Endothelial cell of umbilical vein (primary cell): Measurements from ENCODE around the gene C1QA. TPM values are rescaled to one million over a fixed set of nuclear protein-coding genes. Genes with fewer than 3 reads are reported as not detected.

Experiments used
- BruUV-seq: library from RNA; stranded (reverse); fragments of 400-500 nt; replicated peaks from 2 replicates; lab custom pipeline; 2021; lab: Mats Ljungman, UMichigan
- CTCF ChIA-PET: fragments of 300-600, 350-600 bp; sonication (Branson Sonifier 250); formaldehyde crosslinking; loops from one replicate; lab custom pipeline; 2021; ENCODE audit warnings: antibody characterized with exemption, inconsistent platforms; lab: Charles Lee
- POLR2A ChIA-PET: fragments of 300-600, 350-600 bp; sonication (Branson Sonifier 250); formaldehyde crosslinking; loops from one replicate; lab custom pipeline; 2021; ENCODE audit warnings: antibody characterized with exemption, inconsistent platforms; lab: Charles Lee
- DNase-seq: peaks from one replicate; pipeline ENCODE4 v3.0.0-alpha.2; 2011; ENCODE audit warnings: low read depth, low spot score
- FAIRE-seq: peaks from 2 replicates; lab custom pipeline; 2011; peaks lifted over from hg19 to GRCh38; lab: Jason Lieb, UNC
- H2AFZ ChIP-seq: 2 replicates; pipeline ENCODE4 v1.6.0; 2012; ENCODE audit warnings: low read depth, low read length, control low read depth, inconsistent platforms
- H3K27ac ChIP-seq: 2 replicates; pipeline ENCODE4 v1.5.1; 2011; ENCODE audit warnings: low read depth, mild to moderate bottlenecking, control low read depth, low read length, moderate library complexity; ENCODE audit not compliant: insufficient read depth
- H3K27me3 ChIP-seq, 2 experiments: 2 replicates each; pipeline versions ENCODE4 v1.6.0 to v1.6.1; 2011; ENCODE audit warnings: low read length in 2 of 2, mixed read lengths in 1 of 2; ENCODE audit not compliant: control insufficient read depth in 2 of 2, insufficient read depth in 2 of 2
- H3K36me3 ChIP-seq, 2 experiments: 2 replicates in 1 of 2; 3 replicates in 1 of 2; pipeline ENCODE4 v1.5.1; 2011; ENCODE audit warnings: low read length in 2 of 2, mild to moderate bottlenecking in 1 of 2, moderate library complexity in 1 of 2; ENCODE audit not compliant: control insufficient read depth in 2 of 2, insufficient read depth in 2 of 2; ENCODE audit errors: extremely low read depth in 1 of 2
- H3K4me1 ChIP-seq: 3 replicates; pipeline ENCODE4 v1.5.1; 2011; ENCODE audit warnings: mild to moderate bottlenecking, low read length; ENCODE audit not compliant: control insufficient read depth, insufficient read depth; ENCODE audit errors: extremely low read depth
- H3K4me2 ChIP-seq: 2 replicates; pipeline ENCODE4 v1.6.1; 2011; ENCODE audit warnings: low read length, control low read depth, mixed read lengths; ENCODE audit not compliant: insufficient read depth
- H3K4me3 ChIP-seq, 3 experiments: fragments of 200-600 bp in 1 of 3; sonication (generic), shearing (Covaris generic) in 1 of 3; replicated peaks in 1 of 3; 2 replicates each; pipeline ENCODE4 v1.5.1; 2011 to 2016; ENCODE audit warnings: control low read depth in 3 of 3, low read length in 3 of 3, mild to moderate bottlenecking in 2 of 3, inconsistent platforms in 1 of 3, low read depth in 1 of 3, moderate library complexity in 1 of 3; ENCODE audit not compliant: insufficient read depth in 1 of 3
- H3K79me2 ChIP-seq: 2 replicates; pipeline ENCODE4 v1.6.0; 2012; ENCODE audit warnings: low read length, inconsistent platforms; ENCODE audit not compliant: control insufficient read depth, insufficient read depth
- H3K9ac ChIP-seq: replicated peaks from 2 replicates; pipeline ENCODE3; 2011; ENCODE audit warnings: low read length, control low read depth; ENCODE audit not compliant: insufficient read depth; ENCODE audit errors: extremely low read depth
- H3K9me1 ChIP-seq: replicated peaks from 3 replicates; pipeline ENCODE4 v1.6.0; 2011; ENCODE audit warnings: mild to moderate bottlenecking, low read length; ENCODE audit not compliant: control insufficient read depth, insufficient read depth; ENCODE audit errors: extremely low read depth
- H3K9me3 ChIP-seq: replicated peaks from 2 replicates; pipeline ENCODE4 v1.5.1; 2012; ENCODE audit warnings: low read length, inconsistent platforms; ENCODE audit not compliant: control insufficient read depth, insufficient read depth
- H4K20me1 ChIP-seq: replicated peaks from 2 replicates; pipeline ENCODE3; 2011; ENCODE audit warnings: mild to moderate bottlenecking, low read length; ENCODE audit not compliant: control insufficient read depth, insufficient read depth; ENCODE audit errors: extremely low read depth
- EZH2 ChIP-seq: IDR thresholded peaks from 2 replicates; pipeline ENCODE4 v1.6.1; 2012; ENCODE audit warnings: borderline replicate concordance, low read depth, mild to moderate bottlenecking, moderate library complexity, low read length, inconsistent platforms; ENCODE audit not compliant: severe bottlenecking
- FOS ChIP-seq: IDR thresholded peaks from 2 replicates; pipeline ENCODE4 v1.6.1; 2011; ENCODE audit warnings: mild to moderate bottlenecking, low read length, moderate library complexity, borderline replicate concordance; ENCODE audit not compliant: insufficient read depth
- GATA2 ChIP-seq: IDR thresholded peaks from 2 replicates; pipeline ENCODE4 v1.7.0; 2011; ENCODE audit warnings: low read depth, mild to moderate bottlenecking, moderate library complexity, mixed read lengths, low read length; ENCODE audit not compliant: insufficient read length, insufficient read depth
- JUN ChIP-seq: IDR thresholded peaks from 2 replicates; pipeline ENCODE4 v1.6.1; 2011; ENCODE audit warnings: borderline replicate concordance, low read depth; ENCODE audit not compliant: insufficient read length, insufficient read depth
- MYC ChIP-seq: IDR thresholded peaks from one replicate; pipeline ENCODE4 v1.6.1; 2011; ENCODE audit warnings: mild to moderate bottlenecking, low read depth, low read length
- POLR2A ChIP-seq: IDR thresholded peaks from 2 replicates; pipeline ENCODE4 v1.6.1; 2012; ENCODE audit warnings: low read depth, mild to moderate bottlenecking, control low read depth, low read length
- POLR2AphosphoS5 ChIP-seq: IDR thresholded peaks from 2 replicates; pipeline ENCODE4 v1.6.1; 2012; ENCODE audit warnings: low read depth, mild to moderate bottlenecking, control low read depth, low read length, moderate library complexity; ENCODE audit not compliant: insufficient read depth
- dilution Hi-C: fragments of 300-500 bp; cut with MboI; formaldehyde crosslinking; loops from one replicate; pipeline ENCODE4 v1.15.0; 2019; ENCODE audit warnings: low sequenced_read_pairs; ENCODE audit not compliant: extremely low pct_ligation_motif_present
- intact Hi-C: fragments of 100-400 bp; cut with micrococcal nuclease; formaldehyde crosslinking; loops from one replicate; pipeline ENCODE4 v1.10.0; 2022
- polyA plus RNA-seq, 4 experiments: library from polyadenylated mRNA; depleted of rRNA in 3 of 4; stranded (reverse) in 3 of 4; unstranded in 1 of 4; fragments of >200 nt; gene quantifications; 2 replicates each; pipeline versions ENCODE4 v1.2.1 to v1.2.3, GENCODE V29; 2011 to 2012; ENCODE audit warnings: missing spikeins in 1 of 4
- total RNA-seq: library from RNA; stranded (reverse); gene quantifications from 2 replicates; pipeline ENCODE4 v1.2.3, GENCODE V29; 2021
- TF ChIP-seq, protein P1 (sequence below): IDR thresholded peaks from 2 replicates; pipeline ENCODE4 v1.6.1; 2011; ENCODE audit not compliant: insufficient read depth, insufficient read length
- TF ChIP-seq, protein P2 (sequence below), 2 donors: IDR thresholded peaks; 1 replicate in 1 of 2; 2 replicates in 1 of 2; pipeline ENCODE4 v1.5.1; 2011; ENCODE audit warnings: low read length in 2 of 2, mild to moderate bottlenecking in 2 of 2, moderate library complexity in 2 of 2, control low read depth in 1 of 2, inconsistent platforms in 1 of 2, low read depth in 1 of 2; ENCODE audit not compliant: insufficient read depth in 1 of 2; ENCODE audit errors: extremely low read depth in 1 of 2

The C1QA gene
- total and polyA plus RNA-seq, 2 donors (not counting 3 experiments of a cell fraction or from before 2014, with no cell fraction given): not detected

DNA sequence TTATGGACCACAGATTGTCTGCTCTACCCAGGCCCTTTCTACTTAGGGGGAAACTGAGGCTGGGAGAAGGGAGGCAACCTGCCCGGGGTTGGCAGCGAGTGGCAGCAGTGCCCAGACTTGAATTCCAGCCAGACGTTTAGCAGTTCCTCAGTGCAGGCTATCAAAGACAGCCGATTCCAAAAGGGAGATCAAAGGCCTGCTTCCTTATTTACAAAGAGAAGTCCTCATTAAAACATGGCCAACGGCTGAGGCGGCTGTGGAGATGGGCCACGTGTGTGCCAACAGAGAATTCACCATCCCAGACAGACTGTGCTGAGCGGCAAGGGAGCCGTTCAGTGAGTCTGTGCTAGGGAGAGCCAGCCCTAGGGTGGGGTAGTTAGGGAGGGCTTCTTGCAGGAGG lies 44.3 kb downstream of the C1QA start:
- TF ChIP-seq POLR2AphosphoS5 (no peak), POLR2A (no peak), EZH2 (no peak), JUN (no peak), FOS (no peak), MYC (no peak), GATA2 (no peak)
- TF ChIP-seq, protein P1, sequence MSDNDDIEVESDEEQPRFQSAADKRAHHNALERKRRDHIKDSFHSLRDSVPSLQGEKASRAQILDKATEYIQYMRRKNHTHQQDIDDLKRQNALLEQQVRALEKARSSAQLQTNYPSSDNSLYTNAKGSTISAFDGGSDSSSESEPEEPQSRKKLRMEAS: no peak
- TF ChIP-seq, protein P2, sequence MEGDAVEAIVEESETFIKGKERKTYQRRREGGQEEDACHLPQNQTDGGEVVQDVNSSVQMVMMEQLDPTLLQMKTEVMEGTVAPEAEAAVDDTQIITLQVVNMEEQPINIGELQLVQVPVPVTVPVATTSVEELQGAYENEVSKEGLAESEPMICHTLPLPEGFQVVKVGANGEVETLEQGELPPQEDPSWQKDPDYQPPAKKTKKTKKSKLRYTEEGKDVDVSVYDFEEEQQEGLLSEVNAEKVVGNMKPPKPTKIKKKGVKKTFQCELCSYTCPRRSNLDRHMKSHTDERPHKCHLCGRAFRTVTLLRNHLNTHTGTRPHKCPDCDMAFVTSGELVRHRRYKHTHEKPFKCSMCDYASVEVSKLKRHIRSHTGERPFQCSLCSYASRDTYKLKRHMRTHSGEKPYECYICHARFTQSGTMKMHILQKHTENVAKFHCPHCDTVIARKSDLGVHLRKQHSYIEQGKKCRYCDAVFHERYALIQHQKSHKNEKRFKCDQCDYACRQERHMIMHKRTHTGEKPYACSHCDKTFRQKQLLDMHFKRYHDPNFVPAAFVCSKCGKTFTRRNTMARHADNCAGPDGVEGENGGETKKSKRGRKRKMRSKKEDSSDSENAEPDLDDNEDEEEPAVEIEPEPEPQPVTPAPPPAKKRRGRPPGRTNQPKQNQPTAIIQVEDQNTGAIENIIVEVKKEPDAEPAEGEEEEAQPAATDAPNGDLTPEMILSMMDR (IDR thresholded peaks at IDR 0.05; ENCODE audit: extremely low read depth in 1 of 2, insufficient read depth in 1 of 2, low read depth in 1 of 2, low read length in 2 of 2): no peak
- FAIRE-seq: no peak
- Histone ChIP-seq H3K27ac (no peak overlapping the region), H3K27me3 (peaks cover 0 to 3% of the 10 kb centered on the region in 2 experiments), H3K9me3 (no peaks in the 10 kb centered on the region), H3K9me1 (no peaks in the 10 kb centered on the region), H3K4me1 (peaks cover 10% of the 10 kb centered on the region), H3K4me2 (no peak overlapping the region), H3K79me2 (no peaks in the 10 kb centered on the region), H3K9ac (no peak overlapping the region), H3K36me3 (no peaks in the 10 kb centered on the region), H2AFZ (no peak overlapping the region), H4K20me1 (no peaks in the 10 kb centered on the region), H3K4me3 (no peak overlapping the region)
- POLR2A ChIA-PET: no interaction called here
- no peak for DNase-seq
- dilution Hi-C loops (no loop called here), intact Hi-C loops (no loop called here)
- no TSS peak for BruUV-seq
- CTCF ChIA-PET: interaction anchor here (1.4 to 2.0 kb wide), 2 partner anchors 24 to 252 kb away, joined by 4 read pairs; no protein-coding TSS in a partner anchor
